IMR-90 (cell line): ENCODE results near the gene STAB1.

Experiments
- CEBPB ChIP-seq: IDR thresholded peaks from 2 replicates; pipeline ENCODE4 v1.6.1; 2012; ENCODE audit warnings: low read depth, low read length, improper control_type of control experiment
- CTCF ChIP-seq: conservative IDR thresholded peaks from 2 replicates; pipeline ENCODE4 v1.5.1; 2012; ENCODE audit warnings: mild to moderate bottlenecking, low read depth, low read length, improper control_type of control experiment
- FOS ChIP-seq: fragments of 150-350 bp; IDR thresholded peaks from 2 replicates; pipeline ENCODE4 v1.6.1; 2016; ENCODE audit warnings: low read depth, low read length
- MXI1 ChIP-seq: IDR thresholded peaks from 2 replicates; pipeline ENCODE4 v1.6.1; 2012; ENCODE audit warnings: low read depth, mild to moderate bottlenecking, low read length, moderate library complexity, borderline replicate concordance
- POLR2A ChIP-seq: IDR thresholded peaks from 2 replicates; pipeline ENCODE4 v1.6.1; 2012; ENCODE audit warnings: mild to moderate bottlenecking, low read depth, low read length
- RAD21 ChIP-seq: IDR thresholded peaks from 2 replicates; pipeline ENCODE4 v1.6.1; 2012; ENCODE audit warnings: low read length, improper control_type of control experiment
- RCOR1 ChIP-seq: IDR thresholded peaks from 2 replicates; pipeline ENCODE4 v1.6.1; 2012; ENCODE audit warnings: mild to moderate bottlenecking, low read length, improper control_type of control experiment; ENCODE audit not compliant: insufficient replicate concordance
- RFX5 ChIP-seq: IDR thresholded peaks from 2 replicates; pipeline ENCODE4 v1.8.0; 2012; ENCODE audit warnings: low read depth, mild to moderate bottlenecking, low read length, moderate library complexity
- SMC3 ChIP-seq: fragments of 150-350 bp; IDR thresholded peaks from 2 replicates; pipeline ENCODE4 v1.6.1; 2016; ENCODE audit warnings: low read depth, mild to moderate bottlenecking, antibody characterized with exemption, low read length, moderate library complexity
- USF2 ChIP-seq: fragments of 150-350 bp; IDR thresholded peaks from 2 replicates; pipeline ENCODE4 v1.6.1; 2017; ENCODE audit warnings: mild to moderate bottlenecking, antibody characterized with exemption, low read length, low read depth

GRCh38 chr3:52552089-52552488, 57.0 kb downstream of the STAB1 start:
- TF ChIP-seq POLR2A (no peak), CTCF (no peak), MXI1 (no peak), RCOR1 (no peak), SMC3 (no peak), CEBPB (no peak), FOS (no peak), USF2 (no peak), RAD21 (no peak), RFX5 (no peak)
